HEK293 (cell line): Measurements from ENCODE around the gene NDUFB6.
A peak's percentile ranks its signal among the peaks of the same experiment; 100 is the strongest.

Experiments
- CTCF ChIA-PET: fragments of 350-600 bp; formaldehyde crosslinking; extraction: SDS; loops from one replicate; lab custom pipeline; 2021; ENCODE audit warnings: antibody characterized with exemption; lab: Yijun Ruan, JAX
- POLR2A ChIA-PET: fragments of 300-600 bp; formaldehyde crosslinking; extraction: SDS; loops from one replicate; lab custom pipeline; 2020; ENCODE audit warnings: antibody characterized with exemption, inconsistent platforms; lab: Yijun Ruan, JAX
- H3K27ac ChIP-seq: fragments of 200-500 bp; sonication (Bioruptor generic); 2 replicates; pipeline ENCODE4 v1.5.1; 2014; ENCODE audit warnings: low read depth, low read length, control low read depth, inconsistent platforms; ENCODE audit errors: extremely low read depth
- H3K36me3 ChIP-seq, 2 experiments: fragments of 200-500 bp in 1 of 2; sonication (Bioruptor generic) in 1 of 2; 1 replicate in 1 of 2; 2 replicates in 1 of 2; pipeline ENCODE4 v1.5.1; 2014 to 2017; ENCODE audit warnings: inconsistent platforms in 2 of 2, low read length in 2 of 2; ENCODE audit not compliant: control insufficient read depth in 2 of 2, insufficient read depth in 1 of 2
- H3K4me1 ChIP-seq: fragments of 200-500 bp; sonication (Bioruptor generic); 2 replicates; pipeline ENCODE4 v1.5.1; 2014; ENCODE audit warnings: mild to moderate bottlenecking, low read length, inconsistent platforms; ENCODE audit not compliant: control insufficient read depth, insufficient read depth
- H3K4me3 ChIP-seq: 2 replicates; pipeline ENCODE4 v1.5.1; 2011; ENCODE audit warnings: low read depth, mild to moderate bottlenecking, control low read depth, low read length, moderate library complexity
- H3K9me3 ChIP-seq: fragments of 200-500 bp; sonication (Bioruptor generic); 2 replicates; pipeline ENCODE4 v1.5.1; 2014; ENCODE audit warnings: low read depth, low read length, inconsistent platforms; ENCODE audit not compliant: control insufficient read depth, insufficient read depth
- SALL2 ChIP-seq: fragments of 450-650 bp; formaldehyde crosslinking; IDR thresholded peaks from 2 replicates; pipeline ENCODE4 v1.5.0; 2017; ENCODE audit warnings: missing biosample characterization, mild to moderate bottlenecking, missing genetic modification characterization, borderline replicate concordance
- YY1 ChIP-seq: fragments of 450-650 bp; formaldehyde crosslinking; IDR thresholded peaks from 2 replicates; pipeline ENCODE4 v1.5.1; 2018; ENCODE audit warnings: missing biosample characterization, missing genetic modification characterization
- ZBTB10 ChIP-seq: fragments of 450-650 bp; formaldehyde crosslinking; IDR thresholded peaks from 2 replicates; pipeline ENCODE4 v1.5.1; 2016; ENCODE audit warnings: missing biosample characterization, missing genetic modification characterization
- ZBTB49 ChIP-seq: fragments of 450-650 bp; formaldehyde crosslinking; IDR thresholded peaks from 2 replicates; pipeline ENCODE4 v1.5.1; 2016; ENCODE audit warnings: missing biosample characterization, missing genetic modification characterization, low read depth
- ZBTB8A ChIP-seq: fragments of 450-650 bp; formaldehyde crosslinking; IDR thresholded peaks from 2 replicates; pipeline ENCODE4 v1.5.1; 2016; ENCODE audit warnings: missing biosample characterization, missing genetic modification characterization
- ZNF16 ChIP-seq: fragments of 450-650 bp; formaldehyde crosslinking; IDR thresholded peaks from 2 replicates; pipeline ENCODE4 v1.5.1; 2016; ENCODE audit warnings: low read depth, missing biosample characterization, missing genetic modification characterization
- ZNF280D ChIP-seq: fragments of 450-650 bp; formaldehyde crosslinking; IDR thresholded peaks from 2 replicates; pipeline ENCODE4 v1.5.1; 2016; ENCODE audit warnings: missing biosample characterization, missing genetic modification characterization
- ZNF350 ChIP-seq: fragments of 450-650 bp; formaldehyde crosslinking; IDR thresholded peaks from 2 replicates; pipeline ENCODE4 v1.5.0; 2017; ENCODE audit warnings: missing biosample characterization, mild to moderate bottlenecking, missing genetic modification characterization
- ZNF366 ChIP-seq: fragments of 450-650 bp; formaldehyde crosslinking; conservative IDR thresholded peaks from 2 replicates; pipeline ENCODE4 v1.5.1; 2016; ENCODE audit warnings: missing biosample characterization, missing genetic modification characterization
- ZNF394 ChIP-seq: fragments of 450-650 bp; formaldehyde crosslinking; IDR thresholded peaks from 2 replicates; pipeline ENCODE4 v1.5.1; 2016; ENCODE audit warnings: missing biosample characterization, missing genetic modification characterization, mild to moderate bottlenecking, moderate library complexity, borderline replicate concordance
- ZNF423 ChIP-seq: fragments of 450-650 bp; formaldehyde crosslinking; IDR thresholded peaks from 2 replicates; pipeline ENCODE4 v1.5.1; 2016; ENCODE audit warnings: missing biosample characterization, missing genetic modification characterization
- ZNF426 ChIP-seq: fragments of 450-650 bp; formaldehyde crosslinking; IDR thresholded peaks from 2 replicates; pipeline ENCODE4 v1.5.1; 2017; ENCODE audit warnings: missing biosample characterization, missing genetic modification characterization, mild to moderate bottlenecking, inconsistent platforms, moderate library complexity
- ZNF529 ChIP-seq: fragments of 450-650 bp; formaldehyde crosslinking; IDR thresholded peaks from 2 replicates; pipeline ENCODE4 v1.5.1; 2017; ENCODE audit warnings: missing genetic modification characterization, missing biosample characterization; ENCODE audit not compliant: insufficient replicate concordance
- ZNF544 ChIP-seq: fragments of 450-650 bp; formaldehyde crosslinking; IDR thresholded peaks from 2 replicates; pipeline ENCODE4 v1.5.0; 2017; ENCODE audit warnings: missing biosample characterization, missing genetic modification characterization
- ZNF549 ChIP-seq: fragments of 450-650 bp; IDR thresholded peaks from 2 replicates; pipeline ENCODE4 v1.5.1; 2018; ENCODE audit warnings: missing biosample characterization, missing genetic modification characterization, mild to moderate bottlenecking, inconsistent platforms, moderate library complexity
- ZNF610 ChIP-seq: fragments of 450-650 bp; formaldehyde crosslinking; IDR thresholded peaks from 2 replicates; pipeline ENCODE4 v1.5.1; 2016; ENCODE audit warnings: missing biosample characterization, missing genetic modification characterization, borderline replicate concordance
- ZNF624 ChIP-seq: fragments of 450-650 bp; formaldehyde crosslinking; IDR thresholded peaks from 2 replicates; pipeline ENCODE4 v1.5.1; 2017; ENCODE audit warnings: missing biosample characterization, missing genetic modification characterization
- ZNF654 ChIP-seq: fragments of 450-650 bp; formaldehyde crosslinking; IDR thresholded peaks from 2 replicates; pipeline ENCODE4 v1.5.1; 2016; ENCODE audit warnings: low read depth, missing biosample characterization, missing genetic modification characterization
- ZNF692 ChIP-seq: fragments of 450-650 bp; formaldehyde crosslinking; IDR thresholded peaks from 2 replicates; pipeline ENCODE4 v1.5.1; 2016; ENCODE audit warnings: missing biosample characterization, missing genetic modification characterization
- ZNF701 ChIP-seq: fragments of 450-650 bp; formaldehyde crosslinking; IDR thresholded peaks from 2 replicates; pipeline ENCODE4 v1.5.1; 2016; ENCODE audit warnings: missing biosample characterization, missing genetic modification characterization
- ZNF768 ChIP-seq: fragments of 450-650 bp; formaldehyde crosslinking; IDR thresholded peaks from 2 replicates; pipeline ENCODE4 v1.5.1; 2018; ENCODE audit warnings: missing biosample characterization, mild to moderate bottlenecking, missing genetic modification characterization

The NDUFB6 gene

GRCh38 chr9:32589083-32589723 lies 16.2 kb upstream of the NDUFB6 start:
- POLR2A ChIA-PET: no interaction called here
- CTCF ChIA-PET: interaction anchor here (0.6 to 17.2 kb wide), 30 partner anchors 9 to 1514 kb away, joined by 3 to 583 read pairs (median 3); partner anchors contain the start of gene NDUFB6
- Histone ChIP-seq H3K4me1 (no peaks in the 10 kb centered on the region), H3K27ac (no peak overlapping the region), H3K36me3 (no peaks in the 10 kb centered on the region), H3K4me3 (no peak overlapping the region), H3K9me3 (no peaks in the 10 kb centered on the region)
- TF ChIP-seq ZNF654 (tag by site-specific recombination) (peak; percentile 55), ZNF549 (tag by site-specific recombination) (no peak), ZNF692 (tag by site-specific recombination) (no peak), ZNF529 (tag by site-specific recombination) (no peak)

- ChIA-PET POLR2A (no interaction called here), CTCF (interaction anchor here (0.6 to 17.2 kb wide), 11 partner anchors 8 to 383 kb away, joined by 3 to 583 read pairs (median 4); partner anchors contain the start of gene NDUFB6)
- no peak for TF ChIP-seq SALL2 (tag by site-specific recombination)
- no peak for TF ChIP-seq ZNF16 (tag by site-specific recombination)
- no peak for TF ChIP-seq ZNF701
- no peak for TF ChIP-seq YY1 (tag by site-specific recombination)
- TF ChIP-seq ZNF768 (tag by site-specific recombination): no peak
- no peak for TF ChIP-seq ZNF426 (tag by site-specific recombination)
- no peak for TF ChIP-seq ZNF544 (tag by site-specific recombination)
- TF ChIP-seq ZNF394 (tag by site-specific recombination): no peak
- TF ChIP-seq ZNF423 (tag by site-specific recombination): no peak
- Histone ChIP-seq H3K9me3 (no peaks in the 10 kb centered on the region), H3K4me3 (no peak overlapping the region), H3K27ac (no peak overlapping the region), H3K4me1 (no peaks in the 10 kb centered on the region), H3K36me3 (no peaks in the 10 kb centered on the region)
Measured at GRCh38 chr9:32587901-32588300, 14.9 kb upstream of the NDUFB6 start.

GRCh38 chr9:32584784-32585183 lies 11.8 kb upstream of the NDUFB6 start:
- Histone ChIP-seq H3K36me3 (no peaks in the 10 kb centered on the region), H3K4me1 (no peaks in the 10 kb centered on the region; the same call in 1 of the 2 replicates), H3K9me3 (no peaks in the 10 kb centered on the region), H3K4me3 (no peak overlapping the region), H3K27ac (no peak overlapping the region)
- ChIA-PET CTCF (interaction anchor here (13.7 to 17.2 kb wide), 2 partner anchors 208 to 386 kb away, joined by 309 to 583 read pairs; no protein-coding TSS in a partner anchor), POLR2A (no interaction called here)
- TF ChIP-seq ZNF624 (tag by site-specific recombination) (no peak), SALL2 (tag by site-specific recombination) (no peak), ZBTB49 (no peak), ZBTB8A (no peak), ZNF610 (tag by site-specific recombination) (no peak), ZNF280D (tag by site-specific recombination) (no peak), ZBTB10 (no peak), ZNF366 (tag by site-specific recombination) (no peak), ZNF350 (no peak)
